ENCODE measurements around the gene ZGRF1. TPM values are rescaled to one million over a fixed set of nuclear protein-coding genes. Genes with fewer than 3 reads are reported as not detected.
A peak's percentile ranks its signal among the peaks of the same experiment; 100 is the strongest.

Gene ZGRF1
- total RNA-seq, 1 experiment from 2014 or later, result 21.4 TPM

DNA sequence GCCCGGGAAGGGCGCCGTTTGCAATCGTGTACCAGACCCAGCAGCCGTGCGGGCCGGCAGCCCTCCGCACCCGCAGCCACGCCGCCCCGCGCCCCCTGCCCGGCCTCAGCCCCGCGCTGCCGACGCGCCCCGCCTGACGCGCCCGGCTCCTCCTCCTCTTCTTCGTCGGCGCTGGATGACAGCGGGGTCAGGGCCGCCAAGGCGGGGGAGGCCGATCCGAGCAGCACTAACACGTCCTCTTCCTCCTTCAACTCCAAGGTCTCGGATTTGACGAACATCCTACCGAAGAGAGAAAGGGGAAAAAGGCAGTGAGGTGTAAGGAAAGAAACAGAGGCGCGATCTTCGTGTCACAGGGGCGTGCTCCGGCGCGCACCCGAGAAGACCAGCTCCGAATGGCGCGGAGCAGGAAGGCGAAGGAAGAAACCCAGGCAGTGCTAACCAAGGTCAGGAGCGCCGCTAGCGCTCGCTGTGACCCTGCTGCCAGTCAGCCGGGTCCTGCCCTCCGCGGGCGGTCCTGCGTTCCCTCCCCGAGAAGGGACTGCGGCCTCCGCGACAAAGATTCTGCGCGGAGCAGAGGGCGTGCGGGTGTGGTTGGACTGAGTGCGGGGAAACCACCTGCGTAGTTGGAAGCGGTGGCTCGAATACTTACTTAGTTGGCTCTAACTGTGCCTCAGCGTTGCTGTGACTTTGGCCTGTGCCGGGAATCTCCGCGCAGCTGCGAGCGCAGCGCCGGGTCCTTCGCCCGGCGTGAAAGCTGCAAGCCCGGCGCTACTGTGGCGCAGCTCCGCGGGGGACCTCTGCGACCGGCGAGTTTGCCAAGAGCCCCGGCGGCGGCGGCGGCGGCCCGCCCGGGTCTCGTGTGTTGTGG lies 121.3 kb downstream of the ZGRF1 start:
- CTCF ChIA-PET, result interaction anchor here (1.2 to 1.5 kb wide), 3 partner anchors 9 to 415 kb away, joined by 3 to 7 read pairs (median 3); no protein-coding TSS in a partner anchor
- DNase-seq (ENCODE audit: low read depth, low spot score), result no peak
- RAD21 ChIA-PET (ENCODE audit: low non-redundant PET in 1 of 2, low total read pairs in 2 of 2, uncharacterized antibody in 2 of 2, unreplicated experiment in 2 of 2), result no interaction called here
- Histone ChIP-seq H3K9ac (ENCODE audit: low read length) (peak overlapping the region; percentile 50), H3K27ac (ENCODE audit: low read depth, low read length) (no peak overlapping the region), H4K20me1 (ENCODE audit: insufficient read depth) (no peaks in the 10 kb centered on the region), H3K79me2 (ENCODE audit: insufficient read depth, low read length) (no peaks in the 10 kb centered on the region), H3K36me3 (ENCODE audit: control insufficient read depth in 1 of 2, insufficient read depth in 2 of 2, low read length in 2 of 2) (no peaks in the 10 kb centered on the region), H3K4me3 (replicated peaks in 1 of 2; ENCODE audit: low read depth in 1 of 2, low read length in 2 of 2) (peak overlapping the region; percentile 57 to 65), H3K9me2 (ENCODE audit: insufficient read depth) (no peaks in the 10 kb centered on the region), H3K4me2 (ENCODE audit: low read length) (peak overlapping the region; percentile 93), H3K9me3 (ENCODE audit: control insufficient read depth in 1 of 2, insufficient read depth in 1 of 2, low read depth in 1 of 2, low read length in 2 of 2) (no peaks in the 10 kb centered on the region), H3K27me3 (ENCODE audit: insufficient read depth, low read length) (peaks cover 19% of the 10 kb centered on the region), H2AFZ (ENCODE audit: low read depth, low read length, poor library complexity, severe bottlenecking) (peak overlapping the region; percentile 97), H3K4me1 (ENCODE audit: control insufficient read depth in 1 of 2, insufficient read depth in 2 of 2, low read length in 2 of 2) (peaks cover 0 to 19% of the 10 kb centered on the region in 2 experiments; a peak in 2 of 4 replicates)
- peak; percentile 78 for ATAC-seq
- no TSS peak for BruUV-seq (replicated peaks)
- TF ChIP-seq EZH2phosphoT487 (IDR thresholded peaks at IDR 0.05; ENCODE audit: borderline replicate concordance) (no peak), MAX (IDR thresholded peaks at IDR 0.05) (peak; percentile 57)
- POLR2A ChIA-PET, result no interaction called here
- intact Hi-C loops (cut with micrococcal nuclease), result no loop called here

DNA sequence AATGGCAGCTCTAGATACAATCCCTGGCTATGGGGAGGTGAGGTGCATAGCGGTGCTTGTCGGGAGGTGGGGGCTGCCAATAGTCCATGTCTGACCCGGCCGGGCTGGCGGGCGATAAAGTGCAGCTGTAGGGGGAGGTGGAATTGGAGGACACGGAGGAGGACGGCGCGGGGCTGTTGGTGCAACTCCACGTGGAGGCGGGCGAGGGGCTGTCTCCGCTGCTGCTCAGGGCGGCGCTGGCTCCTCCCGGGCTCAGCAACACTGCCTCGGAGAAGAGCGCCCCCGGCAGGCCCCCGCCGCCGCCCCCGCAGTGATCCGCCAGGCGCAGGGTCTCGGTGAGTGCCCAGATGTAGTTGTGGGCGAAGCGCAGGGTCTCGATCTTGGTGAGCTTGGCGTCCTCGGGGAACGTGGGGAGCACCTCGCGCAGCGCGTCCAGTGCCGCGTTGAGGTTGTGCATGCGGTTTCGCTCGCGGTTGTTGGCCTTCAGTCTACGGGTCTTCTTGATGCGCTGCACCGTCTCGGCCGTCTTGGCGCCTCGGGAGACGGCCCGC lies 122.0 kb downstream of the ZGRF1 start:
- Histone ChIP-seq H2AFZ (ENCODE audit: low read depth, low read length, poor library complexity, severe bottlenecking) (peak overlapping the region; percentile 54), H3K9me3 (ENCODE audit: control insufficient read depth in 1 of 2, insufficient read depth in 1 of 2, low read depth in 1 of 2, low read length in 2 of 2) (no peaks in the 10 kb centered on the region), H3K79me2 (ENCODE audit: insufficient read depth, low read length) (no peaks in the 10 kb centered on the region), H3K36me3 (ENCODE audit: control insufficient read depth in 1 of 2, insufficient read depth in 2 of 2, low read length in 2 of 2) (no peaks in the 10 kb centered on the region), H3K27ac (ENCODE audit: low read depth, low read length) (no peak overlapping the region), H4K20me1 (ENCODE audit: insufficient read depth) (no peaks in the 10 kb centered on the region), H3K4me1 (ENCODE audit: control insufficient read depth in 1 of 2, insufficient read depth in 2 of 2, low read length in 2 of 2) (peaks cover 0 to 21% of the 10 kb centered on the region in 2 experiments; a peak in 2 of 4 replicates), H3K4me2 (ENCODE audit: low read length) (peak overlapping the region; percentile 93), H3K27me3 (ENCODE audit: insufficient read depth, low read length) (peaks cover 19% of the 10 kb centered on the region), H3K9ac (ENCODE audit: low read length) (no peak overlapping the region), H3K4me3 (replicated peaks in 1 of 2; ENCODE audit: low read depth in 1 of 2, low read length in 2 of 2) (peak overlapping the region in 1 of 2 experiments; percentile 65; a peak in 1 of 4 replicates), H3K9me2 (ENCODE audit: insufficient read depth) (no peaks in the 10 kb centered on the region)
- BruUV-seq (replicated peaks), result no TSS peak
- RAD21 ChIA-PET (ENCODE audit: low non-redundant PET in 1 of 2, low total read pairs in 2 of 2, uncharacterized antibody in 2 of 2, unreplicated experiment in 2 of 2), result no interaction called here
- intact Hi-C loops (cut with micrococcal nuclease), result no loop called here
- TF ChIP-seq RAD21 (IDR thresholded peaks at IDR 0.05; ENCODE audit: low read depth), result no peak
- TF ChIP-seq, protein P1, sequence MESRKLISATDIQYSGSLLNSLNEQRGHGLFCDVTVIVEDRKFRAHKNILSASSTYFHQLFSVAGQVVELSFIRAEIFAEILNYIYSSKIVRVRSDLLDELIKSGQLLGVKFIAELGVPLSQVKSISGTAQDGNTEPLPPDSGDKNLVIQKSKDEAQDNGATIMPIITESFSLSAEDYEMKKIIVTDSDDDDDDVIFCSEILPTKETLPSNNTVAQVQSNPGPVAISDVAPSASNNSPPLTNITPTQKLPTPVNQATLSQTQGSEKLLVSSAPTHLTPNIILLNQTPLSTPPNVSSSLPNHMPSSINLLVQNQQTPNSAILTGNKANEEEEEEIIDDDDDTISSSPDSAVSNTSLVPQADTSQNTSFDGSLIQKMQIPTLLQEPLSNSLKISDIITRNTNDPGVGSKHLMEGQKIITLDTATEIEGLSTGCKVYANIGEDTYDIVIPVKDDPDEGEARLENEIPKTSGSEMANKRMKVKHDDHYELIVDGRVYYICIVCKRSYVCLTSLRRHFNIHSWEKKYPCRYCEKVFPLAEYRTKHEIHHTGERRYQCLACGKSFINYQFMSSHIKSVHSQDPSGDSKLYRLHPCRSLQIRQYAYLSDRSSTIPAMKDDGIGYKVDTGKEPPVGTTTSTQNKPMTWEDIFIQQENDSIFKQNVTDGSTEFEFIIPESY (IDR thresholded peaks at IDR 0.05; ENCODE audit: extremely low read depth, insufficient replicate concordance, low read length), result no peak
- POLR2A ChIA-PET, result no interaction called here
- DNase-seq (ENCODE audit: low read depth, low spot score) (no peak), ATAC-seq (no peak)
- CTCF ChIA-PET, result interaction anchor here (1.4 kb wide), 1 partner anchor 9 kb away, joined by 7 read pairs; no protein-coding TSS in a partner anchor

Measured in HCT116 (cell line).